ENCODE measurements around the gene KRTAP10-3. TPM values are rescaled to one million over a fixed set of nuclear protein-coding genes. Genes with fewer than 3 reads are reported as not detected.

Gene KRTAP10-3
- total and polyA plus RNA-seq, 3 experiments from 2014 or later = not detected

DNA sequence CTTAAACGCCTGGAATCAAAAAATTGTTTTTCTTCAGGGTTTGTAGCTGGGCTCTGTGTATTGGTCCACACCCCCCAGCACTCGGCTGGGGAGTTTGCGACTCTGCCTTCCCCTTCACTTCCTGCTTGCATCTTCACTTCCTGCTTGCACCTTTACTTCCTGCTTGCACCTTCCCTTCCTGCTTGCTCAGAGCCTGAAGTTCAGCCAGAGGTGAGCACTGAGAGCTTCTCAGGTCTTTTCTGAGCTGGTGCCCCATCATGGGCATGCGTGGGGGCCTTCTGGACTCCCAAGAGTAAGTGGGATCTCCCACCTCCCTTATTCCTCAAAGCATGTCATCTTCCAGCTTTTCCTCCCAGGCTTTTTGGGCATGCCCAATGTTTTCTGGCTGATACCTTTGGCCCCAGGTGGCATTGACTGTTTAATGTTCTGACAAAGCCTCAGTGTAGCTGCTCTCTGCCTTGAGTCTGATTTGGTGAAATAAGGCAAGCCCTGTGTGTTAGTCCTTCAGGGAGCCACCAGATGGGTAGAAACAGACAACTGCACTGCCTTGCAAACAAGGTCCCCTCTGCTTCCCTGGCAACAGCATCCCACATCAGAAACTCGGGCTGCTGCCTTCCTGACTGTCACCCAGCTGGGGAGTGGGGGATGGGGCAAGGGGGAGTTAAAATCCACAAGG is 10.8 kb downstream of the KRTAP10-3 start:
- H3K36me3 ChIP-seq (ENCODE audit: insufficient read depth, low read length) = no peaks in the 10 kb centered on the region
- H3K4me1 ChIP-seq (ENCODE audit: insufficient read depth, low read length) = peaks cover 21% of the 10 kb centered on the region
- Mint-ChIP-seq H3K4me3 (peak overlapping the region in 6 of 7 donors; percentile 74 to 84 (median 81)), H3K4me1 (peaks cover 29 to 35% (median 30%) of the 10 kb centered on the region in 3 donors), H3K27me3 (peaks cover 0 to 4% of the 10 kb centered on the region in 2 donors), H3K36me3 (peaks cover 5 to 30% (median 16%) of the 10 kb centered on the region in 3 donors), H3K9me3 (peaks cover 15 to 29% (median 21%) of the 10 kb centered on the region in 5 donors), H3K27ac (peak overlapping the region; percentile 79 to 96 (median 90))
- CTCF ChIA-PET = interaction anchor here (0.7 to 3.0 kb wide), 6 partner anchors 12 to 246 kb away, joined by 3 to 16 read pairs (median 5); partner anchors contain the start of gene KRTAP12-3
- no peak overlapping the region for H3K27ac ChIP-seq (ENCODE audit: low read depth, low read length)
- POLR2A ChIA-PET = interaction anchor here (0.8 to 1.1 kb wide), 3 partner anchors 109 to 270 kb away, joined by 3 read pairs; partner anchors contain the start of gene SUMO3
- H3K4me3 ChIP-seq (ENCODE audit: low read length) = peak overlapping the region; percentile 35
- peaks cover 6% of the 10 kb centered on the region for H3K9me3 ChIP-seq (ENCODE audit: low read length)
- H3K27me3 ChIP-seq (ENCODE audit: insufficient read depth, low read length, poor library complexity, severe bottlenecking) = no peaks in the 10 kb centered on the region
- peak in 2 of 5 donors; percentile 43 to 65 for DNase-seq

DNA sequence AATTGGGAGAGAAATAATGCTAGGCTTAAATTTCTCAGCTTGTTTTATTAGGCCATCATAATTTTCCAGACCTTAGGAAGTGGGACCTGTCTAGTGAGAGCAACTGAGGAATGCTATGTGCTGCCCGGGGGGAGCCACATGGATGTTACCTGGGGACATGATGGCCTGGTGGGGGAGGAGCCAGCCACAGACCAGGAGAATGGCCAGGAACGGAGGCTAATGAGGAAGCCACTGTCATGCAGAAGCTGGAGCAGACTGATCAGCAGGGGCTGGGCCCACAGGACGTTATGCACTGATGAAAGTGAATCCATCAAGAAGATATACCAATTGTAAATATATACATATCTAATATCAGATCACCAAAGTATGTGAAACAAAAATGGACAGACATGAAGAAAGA is 14.0 kb downstream of the KRTAP10-3 start:
- Histone ChIP-seq H3K27ac (ENCODE audit: low read depth, low read length) (no peak overlapping the region), H3K27me3 (ENCODE audit: insufficient read depth, low read length, poor library complexity, severe bottlenecking) (no peaks in the 10 kb centered on the region), H3K9me3 (ENCODE audit: low read length) (peaks cover 6% of the 10 kb centered on the region), H3K4me3 (ENCODE audit: low read length) (no peak overlapping the region), H3K4me1 (ENCODE audit: insufficient read depth, low read length) (peaks cover 21% of the 10 kb centered on the region), H3K36me3 (ENCODE audit: insufficient read depth, low read length) (no peaks in the 10 kb centered on the region)
- Mint-ChIP-seq H3K27ac (no peak overlapping the region), H3K4me3 (no peak overlapping the region), H3K27me3 (peaks cover 0 to 4% of the 10 kb centered on the region in 2 donors), H3K9me3 (peaks cover 15 to 34% (median 24%) of the 10 kb centered on the region in 5 donors), H3K36me3 (peaks cover 5 to 26% (median 16%) of the 10 kb centered on the region in 3 donors), H3K4me1 (peaks cover 29 to 35% (median 30%) of the 10 kb centered on the region in 3 donors)
- no peak for DNase-seq
- POLR2A ChIA-PET = interaction anchor here (0.6 kb wide), 1 partner anchor 18 kb away, joined by 3 read pairs; no protein-coding TSS in a partner anchor
- CTCF ChIA-PET = interaction anchor here (1.4 kb wide), 1 partner anchor 34 kb away, joined by 5 read pairs; no protein-coding TSS in a partner anchor

DNA sequence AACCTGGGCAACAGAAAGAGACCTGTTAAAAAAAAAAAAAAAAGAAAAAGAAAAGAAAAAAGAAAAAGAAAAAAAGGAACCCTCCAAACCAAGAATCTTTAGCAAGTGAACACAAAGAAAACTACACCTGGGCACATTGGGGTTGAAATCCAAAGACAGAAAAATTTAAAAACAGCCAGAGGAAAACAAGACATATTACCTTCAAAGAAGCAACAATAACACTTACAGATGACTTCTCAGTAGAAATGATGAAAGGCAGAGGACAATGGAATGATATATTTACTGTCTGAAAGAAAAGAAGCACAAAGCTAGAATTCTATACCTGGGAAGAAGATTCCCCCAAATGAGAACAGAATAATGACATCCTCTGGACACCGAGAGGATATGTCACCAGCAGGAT is 15.9 kb downstream of the KRTAP10-3 start:
- Histone ChIP-seq H3K4me3 (ENCODE audit: low read length) (no peak overlapping the region), H3K36me3 (ENCODE audit: insufficient read depth, low read length) (no peaks in the 10 kb centered on the region), H3K4me1 (ENCODE audit: insufficient read depth, low read length) (peaks cover 13% of the 10 kb centered on the region), H3K9me3 (ENCODE audit: low read length) (peaks cover 6% of the 10 kb centered on the region), H3K27me3 (ENCODE audit: insufficient read depth, low read length, poor library complexity, severe bottlenecking) (no peaks in the 10 kb centered on the region), H3K27ac (ENCODE audit: low read depth, low read length) (no peak overlapping the region)
- peaks cover 12 to 16% (median 16%) of the 10 kb centered on the region in 3 donors for H3K4me1 Mint-ChIP-seq
- H3K27ac Mint-ChIP-seq = no peak overlapping the region
- no peak for DNase-seq
- POLR2A ChIA-PET = no interaction called here
- H3K27me3 Mint-ChIP-seq = peaks cover under 1 to 4% of the 10 kb centered on the region in 2 donors
- H3K4me3 Mint-ChIP-seq = no peak overlapping the region
- CTCF ChIA-PET = no interaction called here
- H3K9me3 Mint-ChIP-seq = peaks cover 14 to 32% (median 24%) of the 10 kb centered on the region in 5 donors
- peaks cover 2 to 21% (median 16%) of the 10 kb centered on the region in 3 donors for H3K36me3 Mint-ChIP-seq

- H3K27ac Mint-ChIP-seq = no peak overlapping the region
Observed at GRCh38 chr21:44540741-44541288, 17.8 kb downstream of the KRTAP10-3 start.

GRCh38 chr21:44539991-44540666 is 18.5 kb downstream of the KRTAP10-3 start, which contains the start of gene KRTAP10-1:
Gene KRTAP10-1, minus strand, starts transcription at chr21:44540195. Its CDS starts 45 bp downstream, at chr21:44540150.
- peaks cover 0 to 8% (median 2%) of the 10 kb centered on the region in 5 donors for H3K9me3 Mint-ChIP-seq
- peaks cover 0 to 5% (median 0%) of the 10 kb centered on the region in 3 donors for H3K36me3 Mint-ChIP-seq
- H3K4me3 Mint-ChIP-seq = peak within 1 kb of the TSS in 1 of 7 donors; percentile 63
- no peaks in the 10 kb centered on the region for H3K4me1 ChIP-seq (ENCODE audit: insufficient read depth, low read length)
- no peaks in the 10 kb centered on the region for H3K27me3 ChIP-seq (ENCODE audit: insufficient read depth, low read length, poor library complexity, severe bottlenecking)
- no peaks in the 10 kb centered on the region for H3K4me1 Mint-ChIP-seq
- H3K27ac Mint-ChIP-seq = no peak within 1 kb of the TSS
- H3K4me3 ChIP-seq (ENCODE audit: low read length) = no peak within 1 kb of the TSS
- H3K9me3 ChIP-seq (ENCODE audit: low read length) = no peaks in the 10 kb centered on the region
- H3K27ac ChIP-seq (ENCODE audit: low read depth, low read length) = no peak within 1 kb of the TSS
- H3K36me3 ChIP-seq (ENCODE audit: insufficient read depth, low read length) = no peaks in the 10 kb centered on the region
- POLR2A ChIA-PET = no interaction called here
- DNase-seq = no peak
- H3K27me3 Mint-ChIP-seq = peaks cover 3 to 6% of the 10 kb centered on the region in 2 donors
- CTCF ChIA-PET = interaction anchor here (1.3 kb wide), 1 partner anchor 30 kb away, joined by 3 read pairs; no protein-coding TSS in a partner anchor

More at GRCh38 chr21:44540741-44541288, 17.8 kb downstream of the KRTAP10-3 start:
- no peaks in the 10 kb centered on the region for H3K36me3 ChIP-seq (ENCODE audit: insufficient read depth, low read length)
- CTCF ChIA-PET = interaction anchor here (1.3 kb wide), 1 partner anchor 30 kb away, joined by 3 read pairs; no protein-coding TSS in a partner anchor
- Mint-ChIP-seq H3K36me3 (peaks cover 0 to 11% (median 3%) of the 10 kb centered on the region in 3 donors), H3K9me3 (peaks cover 4 to 14% (median 8%) of the 10 kb centered on the region in 5 donors), H3K27me3 (peaks cover 3 to 6% of the 10 kb centered on the region in 2 donors), H3K4me1 (peaks cover 0 to 4% (median 4%) of the 10 kb centered on the region in 3 donors), H3K4me3 (no peak overlapping the region)
- POLR2A ChIA-PET = no interaction called here
- no peaks in the 10 kb centered on the region for H3K27me3 ChIP-seq (ENCODE audit: insufficient read depth, low read length, poor library complexity, severe bottlenecking)
- no peak overlapping the region for H3K4me3 ChIP-seq (ENCODE audit: low read length)
- H3K4me1 ChIP-seq (ENCODE audit: insufficient read depth, low read length) = no peaks in the 10 kb centered on the region
- no peak overlapping the region for H3K27ac ChIP-seq (ENCODE audit: low read depth, low read length)
- no peak for DNase-seq
- no peaks in the 10 kb centered on the region for H3K9me3 ChIP-seq (ENCODE audit: low read length)

DNA sequence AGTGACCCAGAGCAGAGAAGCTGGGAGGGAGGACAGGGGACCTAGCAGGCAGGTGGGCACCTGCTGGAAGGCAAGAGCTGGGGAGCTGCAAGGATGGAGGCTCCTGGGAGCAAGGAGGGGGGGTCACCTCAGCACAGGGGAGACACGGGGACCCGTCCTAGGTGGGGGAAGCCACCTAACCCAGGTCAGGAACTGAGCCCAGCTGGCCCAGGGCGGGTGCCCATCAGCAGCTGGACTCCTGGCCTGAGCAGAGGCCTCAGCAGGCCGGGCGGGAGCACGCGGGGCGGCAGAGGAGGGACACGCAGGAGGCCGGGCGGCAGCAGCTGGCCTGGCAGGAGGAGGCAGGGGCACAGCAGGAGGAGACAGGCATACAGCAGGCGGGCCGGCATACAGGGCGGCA is 19.5 kb downstream of the KRTAP10-3 start:
- no peak for DNase-seq
- CTCF ChIA-PET = interaction anchor here (1.0 kb wide), 1 partner anchor 28 kb away, joined by 4 read pairs; no protein-coding TSS in a partner anchor

DNA sequence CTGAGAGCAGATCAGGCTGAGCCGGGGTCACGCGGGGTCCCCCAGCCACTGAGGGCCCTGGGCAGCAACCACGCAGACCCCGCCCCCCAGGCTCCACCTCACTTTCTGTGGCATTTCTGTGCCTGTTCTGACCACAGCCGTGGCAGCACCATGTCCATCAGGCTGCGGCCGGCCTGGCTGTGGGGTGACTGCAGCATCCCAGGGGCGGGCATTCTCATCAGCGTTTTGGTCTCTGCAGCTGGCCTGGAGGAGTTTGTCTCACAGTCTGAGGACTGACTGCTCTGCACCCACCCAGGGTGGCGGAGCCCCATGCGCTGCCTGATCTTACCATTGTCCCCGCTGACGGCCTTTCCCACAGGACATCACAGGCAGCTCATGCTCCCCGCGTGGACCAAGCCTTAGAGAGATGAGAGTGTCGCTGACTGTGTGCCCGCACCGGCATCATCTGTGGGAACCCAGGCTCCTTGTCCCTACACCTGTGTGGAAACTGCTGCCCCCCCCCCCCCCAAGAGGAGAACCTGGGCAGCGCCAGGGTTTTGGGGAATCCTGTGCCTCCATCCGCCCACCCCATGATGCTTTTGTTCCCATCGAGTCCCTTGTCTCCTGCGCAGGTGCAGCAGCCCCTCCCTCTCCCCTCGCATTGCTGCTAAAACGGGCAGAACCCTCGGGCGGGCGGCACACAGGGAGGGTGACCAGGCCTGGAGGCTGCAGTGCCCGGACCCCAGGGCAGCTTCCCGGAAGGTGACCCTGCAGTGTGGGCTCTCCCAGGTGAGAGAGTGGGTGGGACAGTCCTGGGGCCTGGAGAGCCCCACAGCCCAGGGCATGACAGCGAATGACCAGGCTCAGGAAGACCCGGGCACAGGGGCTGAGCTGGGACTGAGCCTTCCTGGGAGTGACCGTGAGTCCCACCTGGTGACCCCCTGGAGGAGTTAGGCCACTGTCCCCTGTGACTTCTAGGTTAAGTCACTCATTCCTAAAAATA is 20.4 kb downstream of the KRTAP10-3 start:
- H3K4me3 Mint-ChIP-seq = no peak overlapping the region
- DNase-seq = no peak
- peaks cover 0 to 5% (median 0%) of the 10 kb centered on the region in 5 donors for H3K9me3 Mint-ChIP-seq
- Histone ChIP-seq H3K4me3 (ENCODE audit: low read length) (no peak overlapping the region), H3K36me3 (ENCODE audit: insufficient read depth, low read length) (no peaks in the 10 kb centered on the region), H3K27me3 (ENCODE audit: insufficient read depth, low read length, poor library complexity, severe bottlenecking) (no peaks in the 10 kb centered on the region), H3K4me1 (ENCODE audit: insufficient read depth, low read length) (no peaks in the 10 kb centered on the region), H3K27ac (ENCODE audit: low read depth, low read length) (no peak overlapping the region), H3K9me3 (ENCODE audit: low read length) (no peaks in the 10 kb centered on the region)
- no peaks in the 10 kb centered on the region for H3K4me1 Mint-ChIP-seq
- peaks cover 0 to 5% (median 0%) of the 10 kb centered on the region in 3 donors for H3K36me3 Mint-ChIP-seq
- H3K27me3 Mint-ChIP-seq = peaks cover 2 to 9% of the 10 kb centered on the region in 2 donors
- POLR2A ChIA-PET = no interaction called here
- peak overlapping the region in 2 of 8 donors; percentile 46 to 68 for H3K27ac Mint-ChIP-seq
- CTCF ChIA-PET = interaction anchor here (1.0 kb wide), 1 partner anchor 28 kb away, joined by 4 read pairs; no protein-coding TSS in a partner anchor

More for the DNA sequence above, 19.5 kb downstream of the KRTAP10-3 start:
- Histone ChIP-seq H3K4me3 (ENCODE audit: low read length) (no peak overlapping the region), H3K27ac (ENCODE audit: low read depth, low read length) (no peak overlapping the region), H3K4me1 (ENCODE audit: insufficient read depth, low read length) (no peaks in the 10 kb centered on the region), H3K36me3 (ENCODE audit: insufficient read depth, low read length) (no peaks in the 10 kb centered on the region), H3K9me3 (ENCODE audit: low read length) (no peaks in the 10 kb centered on the region), H3K27me3 (ENCODE audit: insufficient read depth, low read length, poor library complexity, severe bottlenecking) (no peaks in the 10 kb centered on the region)
- POLR2A ChIA-PET = no interaction called here
- H3K4me3 Mint-ChIP-seq = no peak overlapping the region
- peaks cover 2 to 9% of the 10 kb centered on the region in 2 donors for H3K27me3 Mint-ChIP-seq
- no peaks in the 10 kb centered on the region for H3K4me1 Mint-ChIP-seq
- H3K9me3 Mint-ChIP-seq = peaks cover 0 to 5% (median 0%) of the 10 kb centered on the region in 5 donors
- H3K27ac Mint-ChIP-seq = peak overlapping the region in 1 of 8 donors; percentile 68
- peaks cover 0 to 5% (median 0%) of the 10 kb centered on the region in 3 donors for H3K36me3 Mint-ChIP-seq
